GM11168 (cell line): ENCODE data around the gene KIF15.

Source experiments
- in situ Hi-C: fragments of 300-500 bp; cut with MboI; formaldehyde crosslinking; loops from one replicate; pipeline ENCODE4 v1.12.0; 2022; ENCODE audit warnings: low sequenced_read_pairs; ENCODE audit not compliant: unreplicated experiment

Gene KIF15

GRCh38 chr3:44877333-44877732 lies 115.7 kb downstream of the KIF15 start:
- in situ Hi-C loops = no loop called here

DNA sequence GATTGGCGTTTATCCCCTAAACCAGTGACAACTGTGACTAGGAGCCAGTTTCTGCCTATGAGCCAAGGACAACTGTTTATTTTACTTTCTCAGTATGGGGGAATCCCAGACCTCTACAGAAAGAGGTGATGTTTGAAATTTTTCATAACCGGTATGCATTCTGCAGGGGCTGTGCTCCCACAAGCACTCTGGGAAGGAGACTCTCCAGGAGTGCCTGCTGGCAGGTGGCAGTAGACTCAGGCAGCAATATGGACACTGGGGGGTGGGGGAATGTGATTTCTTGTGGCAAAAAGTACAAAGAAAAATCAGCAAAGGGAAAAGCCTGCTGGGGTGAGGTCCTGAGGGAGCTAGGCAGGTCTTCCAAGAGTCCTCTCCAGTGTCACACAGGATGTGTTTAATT lies 118.7 kb downstream of the KIF15 start:
- in situ Hi-C loops = no loop called here

DNA sequence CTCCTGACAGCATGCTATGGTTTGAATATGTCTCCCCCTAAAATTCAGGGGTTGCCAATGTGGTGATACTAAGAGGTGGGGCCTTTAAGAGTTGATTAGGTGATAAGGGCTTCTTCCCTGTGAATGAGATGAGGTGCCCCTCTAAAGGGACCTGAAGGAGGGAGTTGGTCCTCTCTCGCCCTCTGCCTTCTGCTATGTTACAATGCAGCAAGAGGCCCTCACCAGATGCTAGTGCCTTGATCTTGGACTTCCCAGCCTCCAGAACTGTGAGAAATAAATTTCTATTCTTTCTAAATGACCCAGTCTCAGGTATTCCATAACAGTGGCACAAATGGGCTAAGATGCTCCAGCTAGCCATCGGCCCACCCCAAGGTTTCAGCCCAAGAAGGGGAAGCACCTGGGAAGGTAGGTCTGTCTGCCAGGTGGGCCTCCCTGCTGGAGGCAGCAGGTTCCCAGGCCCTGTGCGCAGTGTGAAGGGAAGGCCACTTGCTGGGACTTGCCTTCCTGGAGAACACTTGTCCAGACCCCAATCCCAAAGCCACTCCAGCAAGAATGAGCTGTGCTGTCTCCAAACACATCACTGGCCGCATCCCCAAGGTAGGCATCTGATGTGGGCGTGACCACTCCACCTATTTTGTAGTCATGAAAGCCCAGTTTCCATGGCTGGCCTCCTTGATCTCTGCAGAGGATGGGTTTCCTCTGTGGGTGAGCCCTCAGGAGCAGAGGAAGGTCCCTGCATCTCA lies 121.8 kb downstream of the KIF15 start:
- in situ Hi-C loops = no loop called here

GRCh38 chr3:44883999-44884431 lies 122.4 kb downstream of the KIF15 start:
- in situ Hi-C loops = no loop called here

DNA sequence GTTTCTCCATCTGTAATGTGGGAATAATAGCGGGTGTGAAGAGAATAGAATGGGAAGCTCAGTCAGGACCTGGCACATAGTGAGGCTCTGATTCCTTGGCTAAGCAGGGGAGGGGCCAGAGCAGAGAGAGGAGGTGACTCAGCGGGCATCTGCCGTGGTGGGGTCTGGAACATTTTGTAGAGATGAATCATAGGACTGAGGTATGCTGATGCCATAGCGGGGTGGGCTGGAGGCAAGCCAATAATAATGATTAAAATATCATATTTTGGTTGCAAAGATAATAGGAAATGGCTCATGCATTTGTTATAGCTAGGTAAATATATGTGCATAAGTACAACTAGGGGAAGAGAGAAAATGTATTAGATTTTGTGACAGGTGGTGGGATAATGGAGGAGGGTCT lies 124.0 kb downstream of the KIF15 start:
- in situ Hi-C loops = no loop called here

GRCh38 chr3:44886561-44886960 lies 125.0 kb downstream of the KIF15 start:
- in situ Hi-C loops = no loop called here

- in situ Hi-C loops = no loop called here
These were observed 125.5 kb downstream of the KIF15 start for GRCh38 chr3:44887101-44887500.

GRCh38 chr3:44890258-44890657 lies 128.7 kb downstream of the KIF15 start:
- in situ Hi-C loops = no loop called here

DNA sequence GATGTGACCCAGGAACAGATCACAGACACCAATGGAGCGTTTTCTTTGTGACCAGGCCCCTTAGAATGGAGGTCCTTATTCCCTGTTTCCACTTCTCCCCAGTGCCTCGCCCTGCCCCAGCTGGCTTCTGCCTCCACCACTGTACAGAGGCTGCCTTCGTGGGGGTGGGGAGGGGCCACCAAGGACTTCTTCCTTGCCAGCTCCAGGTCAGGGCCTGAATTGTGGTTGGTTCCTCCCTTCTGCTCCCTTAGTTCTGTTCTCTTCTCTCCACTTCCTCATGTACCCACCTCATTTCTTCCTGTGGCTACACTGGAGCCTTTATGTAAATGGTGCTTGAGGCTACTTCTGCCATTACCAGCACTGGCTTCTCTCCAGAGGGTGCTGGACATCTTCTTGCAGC lies 129.3 kb downstream of the KIF15 start:
- in situ Hi-C loops = no loop called here

DNA sequence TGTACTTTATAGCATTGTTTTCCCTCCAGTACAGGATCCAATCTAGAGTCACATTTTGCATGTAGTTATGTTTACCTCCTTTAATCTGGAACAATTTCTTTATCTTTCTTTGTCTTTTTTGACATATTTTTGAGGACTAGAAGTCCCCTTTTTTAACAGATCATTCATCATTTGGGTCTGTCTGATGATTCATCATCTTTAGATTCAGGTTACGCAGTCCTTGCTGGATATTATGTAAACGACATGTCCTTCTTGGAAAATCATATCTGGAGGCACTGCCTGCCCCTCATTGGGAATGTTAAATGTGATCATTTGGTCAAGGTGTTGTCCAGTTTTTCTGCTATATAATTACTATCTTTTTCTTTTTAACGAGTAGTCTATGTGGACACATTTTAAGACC lies 131.1 kb downstream of the KIF15 start:
- in situ Hi-C loops = no loop called here

- in situ Hi-C loops = no loop called here
These were observed 131.5 kb downstream of the KIF15 start for GRCh38 chr3:44893097-44893496.

DNA sequence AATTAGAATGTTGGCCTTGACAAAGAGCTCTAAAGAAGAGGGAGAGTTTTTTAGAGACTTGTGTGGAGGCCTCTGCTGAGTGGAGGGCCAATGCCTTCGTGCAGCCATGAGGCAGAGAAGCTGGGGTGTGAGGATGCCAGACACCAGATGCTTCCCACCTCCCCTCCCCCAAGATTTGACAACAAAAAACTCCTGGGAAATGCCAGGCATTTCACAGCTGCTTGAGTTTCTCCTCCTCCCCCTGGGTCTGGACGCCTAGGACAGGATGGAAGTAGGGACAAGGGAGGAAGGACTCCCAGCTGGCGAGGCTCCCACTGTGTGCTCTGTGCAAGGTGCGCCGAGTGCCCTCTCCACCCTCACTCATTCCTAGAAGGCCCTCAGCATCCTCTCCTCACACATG lies 132.9 kb downstream of the KIF15 start:
- in situ Hi-C loops = no loop called here

DNA sequence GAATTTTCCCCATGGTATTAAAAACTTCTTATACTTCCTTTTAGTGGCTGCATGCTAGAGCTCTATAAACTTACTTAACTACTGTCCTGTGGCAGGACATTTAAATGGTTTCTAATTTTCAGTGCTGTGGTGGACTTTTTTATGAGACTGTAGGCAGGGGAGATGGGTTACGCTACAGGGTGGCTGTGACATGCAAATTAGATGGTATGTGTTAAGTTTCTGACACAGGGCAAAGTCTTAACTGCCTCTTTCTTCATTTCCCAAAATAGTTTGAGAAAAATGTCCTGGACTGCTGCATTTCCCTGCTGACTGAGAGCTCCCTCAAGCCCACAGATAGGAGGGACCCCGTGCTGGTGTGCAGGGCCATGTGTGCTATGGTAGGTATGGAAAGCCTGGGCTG lies 134.8 kb downstream of the KIF15 start:
- in situ Hi-C loops = no loop called here

GRCh38 chr3:44899683-44900367 lies 138.2 kb downstream of the KIF15 start:
- in situ Hi-C loops = loop anchor here (25.0 kb wide), 1 partner anchor 363 kb away; no protein-coding TSS in a partner anchor

DNA sequence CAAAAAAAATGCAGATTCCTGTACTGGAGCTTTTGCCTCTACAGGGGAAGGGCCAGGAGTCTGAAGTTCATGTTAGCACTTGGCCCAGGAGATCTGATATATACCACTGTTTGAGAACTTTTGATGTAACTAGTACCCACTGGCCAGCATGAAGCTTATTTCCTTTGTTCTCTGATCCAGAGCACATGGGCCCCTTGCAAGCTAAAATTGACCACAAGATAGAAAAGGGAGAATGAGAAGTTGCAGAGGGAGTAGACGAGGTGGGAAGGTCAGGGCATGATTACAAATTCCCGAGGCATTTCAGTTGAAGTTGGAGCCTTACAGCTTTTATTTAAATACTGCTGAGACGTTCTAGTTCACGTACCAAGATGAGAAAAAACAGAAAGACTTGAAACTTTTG lies 141.0 kb downstream of the KIF15 start:
- in situ Hi-C loops = loop anchor here (25.0 kb wide), 1 partner anchor 365 kb away; no protein-coding TSS in a partner anchor
